ENCODE measurements around the gene COG5. TPM values are rescaled to one million over a fixed set of nuclear protein-coding genes. Genes with fewer than 3 reads are reported as not detected.

Gene COG5
- total and polyA plus RNA-seq, 2 of the 4 experiments (the other 2 are of a cell fraction), result 18.5 to 27.4 TPM

- DNase-seq (peak; percentile 51), ATAC-seq (ENCODE audit: low read depth) (peak; percentile 27; the same call in 1 of the 2 replicates)
- no peak overlapping the region for H4K8ac ChIP-seq (ENCODE audit: low read depth in 2 of 2, low read length in 2 of 2)
- H3K4me2 ChIP-seq (ENCODE audit: low read depth, low read length), result no peak overlapping the region
- dilution Hi-C loops (cut with HindIII; ENCODE audit: low sequenced_read_pairs, unreplicated experiment) (no loop called here), in situ Hi-C loops (cut with MboI; ENCODE audit: low sequenced_read_pairs) (no loop called here), intact Hi-C loops (cut with micrococcal nuclease) (no loop called here)
- no peak overlapping the region; the same call in 1 of the 2 replicates for H3K23ac ChIP-seq (ENCODE audit: low read depth, low read length)
- no peak overlapping the region for H3K18ac ChIP-seq (ENCODE audit: low read depth, low read length)
- no peak overlapping the region for H2AK5ac ChIP-seq (ENCODE audit: low read depth, low read length)
- H3K4ac ChIP-seq (ENCODE audit: low read depth, low read length), result no peak overlapping the region
- no peak overlapping the region for H2BK5ac ChIP-seq (ENCODE audit: low read depth, low read length, poor library complexity, severe bottlenecking)
- peaks cover 9 to 11% of the 10 kb centered on the region in 2 experiments; a peak in 1 of 4 replicates for H3K79me1 ChIP-seq (ENCODE audit: low read depth in 1 of 2, low read length in 2 of 2)
- H4K91ac ChIP-seq (ENCODE audit: insufficient read depth, low read depth, low read length), result no peak overlapping the region
- no peak overlapping the region for H2BK120ac ChIP-seq (ENCODE audit: low read depth, low read length)
- no peaks in the 10 kb centered on the region for H3K9me1 ChIP-seq (ENCODE audit: insufficient read depth, low read length)
- H2BK20ac ChIP-seq (ENCODE audit: low read depth, low read length), result no peak overlapping the region
- H3K4me3 ChIP-seq (ENCODE audit: insufficient read depth, low read depth, low read length), result no peak overlapping the region
- TF ChIP-seq MAFK (IDR thresholded peaks at IDR 0.05; ENCODE audit: low read depth, low read length), result no peak
- TF ChIP-seq RFX5 (IDR thresholded peaks at IDR 0.05; ENCODE audit: low read depth, low read length), result no peak
- TF ChIP-seq FOS (IDR thresholded peaks at IDR 0.05; ENCODE audit: low read depth, low read length), result no peak
- TF ChIP-seq USF2 (IDR thresholded peaks at IDR 0.05; ENCODE audit: low read depth, low read length), result no peak
- TF ChIP-seq CHD1 (IDR thresholded peaks at IDR 0.05; ENCODE audit: low read depth, low read length), result no peak
- no peak for TF ChIP-seq POLR2A (IDR thresholded peaks at IDR 0.05; ENCODE audit: low read depth, low read length)
- TF ChIP-seq MXI1 (IDR thresholded peaks at IDR 0.05; ENCODE audit: borderline replicate concordance, low read depth, low read length), result no peak
- TF ChIP-seq NFE2L2 (IDR thresholded peaks at IDR 0.05; ENCODE audit: low read depth, low read length), result no peak
- TF ChIP-seq MAZ (IDR thresholded peaks at IDR 0.05; ENCODE audit: borderline replicate concordance, low read depth, low read length), result no peak
- TF ChIP-seq ELK1 (IDR thresholded peaks at IDR 0.05; ENCODE audit: borderline replicate concordance, low read depth, low read length), result no peak
- TF ChIP-seq RAD21 (IDR thresholded peaks at IDR 0.05; ENCODE audit: low read length), result no peak
- TF ChIP-seq CEBPB (IDR thresholded peaks at IDR 0.05; ENCODE audit: low read depth, low read length), result no peak
- TF ChIP-seq RCOR1 (IDR thresholded peaks at IDR 0.05; ENCODE audit: insufficient replicate concordance, low read length), result no peak
- no peak for TF ChIP-seq CTCF (conservative IDR thresholded peaks at IDR 0.05; ENCODE audit: low read depth, low read length)
- TF ChIP-seq SMC3 (IDR thresholded peaks at IDR 0.05; ENCODE audit: low read depth, low read length), result no peak
- no peak for TF ChIP-seq BHLHE40 (IDR thresholded peaks at IDR 0.05; ENCODE audit: low read depth, low read length)
- no peak overlapping the region for H4K5ac ChIP-seq (ENCODE audit: low read depth, low read length)
- no peak overlapping the region for H3K9ac ChIP-seq (ENCODE audit: low read depth, low read length)
- no peaks in the 10 kb centered on the region; the same call in 1 of the 2 replicates for H3K9me3 ChIP-seq (ENCODE audit: control insufficient read depth, insufficient read depth, low read length)
- CTCF ChIA-PET, result no interaction called here
- H2BK15ac ChIP-seq (ENCODE audit: low read depth, low read length), result no peak overlapping the region
- H3K36me3 ChIP-seq (ENCODE audit: control insufficient read depth, insufficient read depth, low read length), result no peaks in the 10 kb centered on the region
- H4K20me1 ChIP-seq (ENCODE audit: insufficient read depth, low read length), result no peaks in the 10 kb centered on the region
- no peak overlapping the region for H2AFZ ChIP-seq (replicated peaks; ENCODE audit: low read length, poor library complexity)
- no peaks in the 10 kb centered on the region for H3K4me1 ChIP-seq (ENCODE audit: control insufficient read depth, insufficient read depth, low read length)
- POLR2A ChIA-PET (ENCODE audit: unreplicated experiment), result no interaction called here
- H2AK9ac ChIP-seq (replicated peaks; ENCODE audit: low read depth, low read length, poor library complexity), result no peak overlapping the region
- H3K27me3 ChIP-seq (ENCODE audit: control insufficient read depth, insufficient read depth, low read length), result no peaks in the 10 kb centered on the region
- no peak overlapping the region for H3K56ac ChIP-seq (ENCODE audit: extremely low read depth, insufficient read depth, low read length)
- H3K14ac ChIP-seq (replicated peaks; ENCODE audit: low read depth, low read length), result no peak overlapping the region
- BruUV-seq (replicated peaks), result no TSS peak
- WGBS, 2 experiments (ENCODE audit: extremely low coverage in 2 of 2, insufficient read length in 1 of 2), result no CpG with 5 or more reads among the region's 1 CpG
- H3K27ac ChIP-seq (ENCODE audit: insufficient read depth, low read length), result no peak overlapping the region
These were observed 116.7 kb downstream of the COG5 start for GRCh38 chr7:107446988-107447387.

All from IMR-90 (cell line).